ENCODE measurements around the gene LY86. TPM values are rescaled to one million over a fixed set of nuclear protein-coding genes. Genes with fewer than 3 reads are reported as not detected.

Gene LY86
- total and polyA plus RNA-seq, 2 donors (not counting 3 experiments of a cell fraction or from before 2014, with no cell fraction given): not detected

DNA sequence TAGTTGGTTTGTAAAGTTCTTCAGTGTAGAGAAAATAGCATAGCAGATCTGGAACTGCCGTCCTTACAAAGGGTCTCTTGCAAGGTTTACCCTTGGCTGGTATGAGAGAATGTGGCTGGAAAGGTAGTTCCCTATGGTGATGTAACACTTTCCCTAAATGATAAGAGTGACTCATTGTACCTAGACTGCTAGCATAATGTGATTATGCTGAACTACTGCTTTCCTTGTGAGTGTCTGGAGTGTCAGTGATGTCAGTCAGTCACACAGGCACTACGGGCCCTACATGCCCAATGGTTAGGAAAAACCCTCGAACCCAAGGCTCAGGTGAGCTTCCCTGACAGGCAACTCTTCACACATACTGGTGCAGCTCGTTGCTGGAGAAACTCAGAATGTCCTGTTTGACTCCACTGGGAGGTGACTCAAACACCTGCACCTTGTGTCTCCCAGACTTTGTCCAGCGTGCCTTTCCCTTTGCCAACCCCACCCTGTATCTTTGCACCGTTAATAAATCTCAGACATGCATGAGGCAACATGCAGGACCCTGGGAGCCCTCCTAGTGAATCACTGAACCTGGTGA is 28.4 kb upstream of the LY86 start:
- Histone ChIP-seq H2AFZ (ENCODE audit: low read depth, low read length) (no peak overlapping the region), H3K27ac (ENCODE audit: insufficient read depth, low read depth, low read length) (no peak overlapping the region), H3K4me2 (ENCODE audit: insufficient read depth, low read length) (no peak overlapping the region), H3K79me2 (ENCODE audit: control insufficient read depth, insufficient read depth, low read length) (no peaks in the 10 kb centered on the region), H3K27me3 (ENCODE audit: control insufficient read depth in 2 of 2, insufficient read depth in 2 of 2, low read length in 2 of 2) (no peaks in the 10 kb centered on the region), H3K9me3 (replicated peaks; ENCODE audit: control insufficient read depth, insufficient read depth, low read length) (no peaks in the 10 kb centered on the region), H3K4me1 (ENCODE audit: control insufficient read depth, extremely low read depth, insufficient read depth, low read length) (no peaks in the 10 kb centered on the region), H3K4me3 (replicated peaks in 1 of 3; ENCODE audit: insufficient read depth in 1 of 3, low read depth in 1 of 3, low read length in 3 of 3) (no peak overlapping the region), H3K9ac (replicated peaks; ENCODE audit: extremely low read depth, insufficient read depth, low read length) (no peak overlapping the region), H3K36me3 (ENCODE audit: control insufficient read depth in 2 of 2, extremely low read depth in 1 of 2, insufficient read depth in 2 of 2, low read length in 2 of 2) (no peaks in the 10 kb centered on the region), H3K9me1 (replicated peaks; ENCODE audit: control insufficient read depth, extremely low read depth, insufficient read depth, low read length) (no peaks in the 10 kb centered on the region), H4K20me1 (replicated peaks; ENCODE audit: control insufficient read depth, extremely low read depth, insufficient read depth, low read length) (no peaks in the 10 kb centered on the region)
- ChIA-PET POLR2A (no interaction called here), CTCF (interaction anchor here (1.5 to 3.8 kb wide), 2 partner anchors 13 to 17 kb away, joined by 3 to 36 read pairs; no protein-coding TSS in a partner anchor)
- DNase-seq (ENCODE audit: low read depth, low spot score) (no peak), FAIRE-seq (no peak)
- TF ChIP-seq JUN (IDR thresholded peaks at IDR 0.05; ENCODE audit: borderline replicate concordance, insufficient read depth, insufficient read length, low read depth) (no peak), MYC (IDR thresholded peaks at IDR 0.05; ENCODE audit: low read depth, low read length) (no peak), POLR2AphosphoS5 (IDR thresholded peaks at IDR 0.05; ENCODE audit: insufficient read depth, low read depth, low read length) (no peak), POLR2A (IDR thresholded peaks at IDR 0.05; ENCODE audit: low read depth, low read length) (no peak), EZH2 (IDR thresholded peaks at IDR 0.05; ENCODE audit: borderline replicate concordance, low read depth, low read length, severe bottlenecking) (no peak), GATA2 (IDR thresholded peaks at IDR 0.05; ENCODE audit: insufficient read depth, insufficient read length, low read depth, low read length) (no peak), FOS (IDR thresholded peaks at IDR 0.05; ENCODE audit: borderline replicate concordance, insufficient read depth, low read length) (no peak)
- TF ChIP-seq, protein P1, sequence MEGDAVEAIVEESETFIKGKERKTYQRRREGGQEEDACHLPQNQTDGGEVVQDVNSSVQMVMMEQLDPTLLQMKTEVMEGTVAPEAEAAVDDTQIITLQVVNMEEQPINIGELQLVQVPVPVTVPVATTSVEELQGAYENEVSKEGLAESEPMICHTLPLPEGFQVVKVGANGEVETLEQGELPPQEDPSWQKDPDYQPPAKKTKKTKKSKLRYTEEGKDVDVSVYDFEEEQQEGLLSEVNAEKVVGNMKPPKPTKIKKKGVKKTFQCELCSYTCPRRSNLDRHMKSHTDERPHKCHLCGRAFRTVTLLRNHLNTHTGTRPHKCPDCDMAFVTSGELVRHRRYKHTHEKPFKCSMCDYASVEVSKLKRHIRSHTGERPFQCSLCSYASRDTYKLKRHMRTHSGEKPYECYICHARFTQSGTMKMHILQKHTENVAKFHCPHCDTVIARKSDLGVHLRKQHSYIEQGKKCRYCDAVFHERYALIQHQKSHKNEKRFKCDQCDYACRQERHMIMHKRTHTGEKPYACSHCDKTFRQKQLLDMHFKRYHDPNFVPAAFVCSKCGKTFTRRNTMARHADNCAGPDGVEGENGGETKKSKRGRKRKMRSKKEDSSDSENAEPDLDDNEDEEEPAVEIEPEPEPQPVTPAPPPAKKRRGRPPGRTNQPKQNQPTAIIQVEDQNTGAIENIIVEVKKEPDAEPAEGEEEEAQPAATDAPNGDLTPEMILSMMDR (IDR thresholded peaks at IDR 0.05; ENCODE audit: extremely low read depth in 1 of 2, insufficient read depth in 1 of 2, low read depth in 1 of 2, low read length in 2 of 2): no peak
- TF ChIP-seq, protein P2, sequence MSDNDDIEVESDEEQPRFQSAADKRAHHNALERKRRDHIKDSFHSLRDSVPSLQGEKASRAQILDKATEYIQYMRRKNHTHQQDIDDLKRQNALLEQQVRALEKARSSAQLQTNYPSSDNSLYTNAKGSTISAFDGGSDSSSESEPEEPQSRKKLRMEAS (IDR thresholded peaks at IDR 0.05; ENCODE audit: insufficient read depth, insufficient read length): no peak
- no TSS peak for BruUV-seq (replicated peaks)
- dilution Hi-C loops (cut with MboI; ENCODE audit: extremely low pct_ligation_motif_present, low sequenced_read_pairs): no loop called here
- intact Hi-C loops (cut with micrococcal nuclease): loop anchor here (5.0 kb wide), 1 partner anchor 97 kb away; no protein-coding TSS in a partner anchor
